Bronchial epithelial cell (primary cell): ENCODE data around the gene PSMG3. TPM values are rescaled to one million over a fixed set of nuclear protein-coding genes. Genes with fewer than 3 reads are reported as not detected.
A peak's percentile ranks its signal among the peaks of the same experiment; 100 is the strongest.

Experiments
- DNase-seq: peaks from one replicate; pipeline ENCODE4 v3.0.0-alpha.2; 2010; ENCODE audit warnings: low read depth
- FAIRE-seq: peaks from 2 replicates; lab custom pipeline; 2011; peaks lifted over from hg19 to GRCh38; lab: Jason Lieb, UNC
- H3K27me3 ChIP-seq: 2 replicates; pipeline ENCODE4 v1.5.1; 2011; ENCODE audit warnings: low read length; ENCODE audit not compliant: control insufficient read depth, insufficient read depth
- H3K36me3 ChIP-seq: 2 replicates; pipeline ENCODE4 v1.5.1; 2011; ENCODE audit warnings: low read length; ENCODE audit not compliant: control insufficient read depth, insufficient read depth
- H3K4me3 ChIP-seq: 2 replicates; pipeline ENCODE4 v1.5.1; 2011; ENCODE audit warnings: mild to moderate bottlenecking, low read depth, low read length, control low read depth
- CTCF ChIP-seq: IDR thresholded peaks from 2 replicates; pipeline ENCODE4 v1.5.1; 2011; ENCODE audit warnings: mild to moderate bottlenecking, moderate library complexity, low read length, control low read depth, inconsistent platforms; ENCODE audit not compliant: insufficient read depth, severe bottlenecking
- total RNA-seq: library from RNA; depleted of rRNA; stranded (reverse); fragments of >200 nt; gene quantifications from 2 replicates; pipeline ENCODE4 v1.2.1, GENCODE V29; 2014

Gene PSMG3
- total RNA-seq, 1 donor from 2014 or later: 50.8 TPM

- Histone ChIP-seq H3K4me3 (no peak overlapping the region), H3K27me3 (no peaks in the 10 kb centered on the region), H3K36me3 (peaks cover 2% of the 10 kb centered on the region)
- peak; percentile 30 for TF ChIP-seq CTCF
- DNase-seq (no peak), FAIRE-seq (no peak)
Measured at GRCh38 chr7:1558181-1558811, 11.5 kb downstream of the PSMG3 start.

- no peak overlapping the region for H3K4me3 ChIP-seq
- H3K27me3 ChIP-seq: no peaks in the 10 kb centered on the region
- FAIRE-seq (no peak), DNase-seq (no peak)
- H3K36me3 ChIP-seq: peaks cover 2% of the 10 kb centered on the region
- no peak for TF ChIP-seq CTCF
Measured at GRCh38 chr7:1557771-1558170, 12.1 kb downstream of the PSMG3 start.

- Histone ChIP-seq H3K27me3 (no peaks in the 10 kb centered on the region), H3K36me3 (peaks cover 2% of the 10 kb centered on the region), H3K4me3 (no peak overlapping the region)
- TF ChIP-seq CTCF: no peak
- no peak for FAIRE-seq
- no peak for DNase-seq
Measured at GRCh38 chr7:1557006-1557405, 12.8 kb downstream of the PSMG3 start.

GRCh38 chr7:1555813-1556543 lies 13.9 kb downstream of the PSMG3 start, which contains the start of gene TMEM184A:
TMEM184A (minus strand) TSS chr7:1556205; CDS start chr7:1555484, 721 bp downstream.
- FAIRE-seq: no peak
- TF ChIP-seq CTCF: peak; percentile 81
- Histone ChIP-seq H3K27me3 (no peaks in the 10 kb centered on the region), H3K4me3 (peak within 1 kb of the TSS; percentile 7), H3K36me3 (peaks cover 2% of the 10 kb centered on the region)
- DNase-seq: peak; percentile 66

GRCh38 chr7:1555046-1555812 lies 14.6 kb downstream of the PSMG3 start:
- TF ChIP-seq CTCF: no peak
- peak; percentile 86 for DNase-seq
- no peak for FAIRE-seq
- peaks cover 3% of the 10 kb centered on the region for H3K36me3 ChIP-seq
- no peaks in the 10 kb centered on the region for H3K27me3 ChIP-seq
- H3K4me3 ChIP-seq: peak overlapping the region; percentile 7
